NCI-H526 (cell line): ENCODE data around the gene SERTAD2.

ENCODE experiments used
- DNase-seq, 2 experiments: peaks; one replicate each; lab custom pipeline; 2025; lab: John Stamatoyannopoulos, UW

SERTAD2 gene

GRCh38 chr2:64629329-64629781, 24.4 kb downstream of the SERTAD2 start:
- DNase-seq: no peak

GRCh38 chr2:64627860-64628841, 25.6 kb downstream of the SERTAD2 start:
- no peak for DNase-seq

GRCh38 chr2:64626963-64627760, 26.6 kb downstream of the SERTAD2 start:
- peak in 1 of 2 experiments; percentile 34 for DNase-seq

- DNase-seq: no peak
Observed at GRCh38 chr2:64626146-64626809, 27.4 kb downstream of the SERTAD2 start.

GRCh38 chr2:64625299-64626145, 28.2 kb downstream of the SERTAD2 start:
- DNase-seq: peak in 1 of 2 experiments; percentile 9

GRCh38 chr2:64624862-64625261, 28.9 kb downstream of the SERTAD2 start:
- DNase-seq: no peak

- no peak for DNase-seq
Observed at GRCh38 chr2:64624108-64624610, 29.6 kb downstream of the SERTAD2 start.

- no peak for DNase-seq
Observed at GRCh38 chr2:64623242-64623850, 30.4 kb downstream of the SERTAD2 start.

- no peak for DNase-seq
Observed at GRCh38 chr2:64622443-64623241, 31.1 kb downstream of the SERTAD2 start.

GRCh38 chr2:64620661-64621060, 33.1 kb downstream of the SERTAD2 start:
- DNase-seq: no peak

- DNase-seq: no peak
Observed at GRCh38 chr2:64617631-64618151, 36.0 kb downstream of the SERTAD2 start.

GRCh38 chr2:64615844-64616536, 37.7 kb downstream of the SERTAD2 start:
- DNase-seq: no peak

- no peak for DNase-seq
Observed at GRCh38 chr2:64615192-64615763, 38.4 kb downstream of the SERTAD2 start.

GRCh38 chr2:64613276-64613675, 40.4 kb downstream of the SERTAD2 start:
- DNase-seq: no peak

GRCh38 chr2:64612575-64613195, 41.0 kb downstream of the SERTAD2 start:
- no peak for DNase-seq

- no peak for DNase-seq
Observed at GRCh38 chr2:64610316-64610855, 43.3 kb downstream of the SERTAD2 start.

- DNase-seq: no peak
Observed at GRCh38 chr2:64609942-64610281, 43.8 kb downstream of the SERTAD2 start.
